ENCODE data around the gene CFAP299.

Gene CFAP299

GRCh38 chr4:80295336-80295735, 40.2 kb upstream of the CFAP299 start:
- H3K9ac ChIP-seq (ENCODE audit: low read length): no peak overlapping the region
- H3K9me3 ChIP-seq (replicated peaks; ENCODE audit: insufficient read depth, low read length): no peaks in the 10 kb centered on the region
- no peaks in the 10 kb centered on the region for H3K9me2 ChIP-seq (replicated peaks; ENCODE audit: insufficient read depth, low read length)
- no peak overlapping the region for H3K4me2 ChIP-seq (ENCODE audit: low read depth, low read length)
- no peaks in the 10 kb centered on the region for H3K36me3 ChIP-seq (replicated peaks; ENCODE audit: insufficient read depth, low read length)
- no peak for DNase-seq
- H2AFZ ChIP-seq (ENCODE audit: low read length): no peak overlapping the region
- no peak overlapping the region for H3K27ac ChIP-seq (ENCODE audit: low read length)
- H3K27me3 ChIP-seq (replicated peaks; ENCODE audit: insufficient read depth, low read length): no peaks in the 10 kb centered on the region
- H4K20me1 ChIP-seq (ENCODE audit: insufficient read depth, low read length): no peaks in the 10 kb centered on the region
- H3K4me1 ChIP-seq (ENCODE audit: low read length): no peaks in the 10 kb centered on the region
- H3K4me3 ChIP-seq (ENCODE audit: low read length): no peak overlapping the region
- no peaks in the 10 kb centered on the region for H3F3A ChIP-seq (ENCODE audit: insufficient read depth, low read length)
- no peak for TF ChIP-seq EZH2phosphoT487 (IDR thresholded peaks at IDR 0.05; ENCODE audit: low read length)
- TF ChIP-seq EZH2 (optimal IDR thresholded peaks at IDR 0.05; ENCODE audit: low read depth, low read length): no peak
- no peak for TF ChIP-seq CTCF (IDR thresholded peaks at IDR 0.05; ENCODE audit: low read length)
- H3K79me2 ChIP-seq (ENCODE audit: low read length): no peaks in the 10 kb centered on the region

- no peaks in the 10 kb centered on the region for H3K36me3 ChIP-seq (replicated peaks; ENCODE audit: insufficient read depth, low read length)
- H3K9me3 ChIP-seq (replicated peaks; ENCODE audit: insufficient read depth, low read length): no peaks in the 10 kb centered on the region
- no peak overlapping the region for H2AFZ ChIP-seq (ENCODE audit: low read length)
- no peaks in the 10 kb centered on the region for H3K79me2 ChIP-seq (ENCODE audit: low read length)
- H3K4me2 ChIP-seq (ENCODE audit: low read depth, low read length): no peak overlapping the region
- H3K9ac ChIP-seq (ENCODE audit: low read length): no peak overlapping the region
- H3K9me2 ChIP-seq (replicated peaks; ENCODE audit: insufficient read depth, low read length): no peaks in the 10 kb centered on the region
- H3K27me3 ChIP-seq (replicated peaks; ENCODE audit: insufficient read depth, low read length): no peaks in the 10 kb centered on the region
- TF ChIP-seq CTCF (IDR thresholded peaks at IDR 0.05; ENCODE audit: low read length): no peak
- no peak for DNase-seq
- no peaks in the 10 kb centered on the region for H3F3A ChIP-seq (ENCODE audit: insufficient read depth, low read length)
- no peaks in the 10 kb centered on the region for H3K4me1 ChIP-seq (ENCODE audit: low read length)
- no peak overlapping the region for H3K4me3 ChIP-seq (ENCODE audit: low read length)
- no peak overlapping the region for H3K27ac ChIP-seq (ENCODE audit: low read length)
- H4K20me1 ChIP-seq (ENCODE audit: insufficient read depth, low read length): no peaks in the 10 kb centered on the region
Observed at GRCh38 chr4:80295826-80296225, 39.7 kb upstream of the CFAP299 start.

GRCh38 chr4:80301884-80302283, 33.6 kb upstream of the CFAP299 start:
- TF ChIP-seq CTCF (IDR thresholded peaks at IDR 0.05; ENCODE audit: low read length) (no peak), EZH2phosphoT487 (IDR thresholded peaks at IDR 0.05; ENCODE audit: low read length) (no peak), EZH2 (optimal IDR thresholded peaks at IDR 0.05; ENCODE audit: low read depth, low read length) (no peak)
- H3K9me3 ChIP-seq (replicated peaks; ENCODE audit: insufficient read depth, low read length): no peaks in the 10 kb centered on the region

More at GRCh38 chr4:80301884-80302283, 33.6 kb upstream of the CFAP299 start:
- H3K4me3 ChIP-seq (ENCODE audit: low read length): no peak overlapping the region
- no peaks in the 10 kb centered on the region for H3K4me1 ChIP-seq (ENCODE audit: low read length)
- H3K27ac ChIP-seq (ENCODE audit: low read length): no peak overlapping the region
- no peaks in the 10 kb centered on the region for H3K9me2 ChIP-seq (replicated peaks; ENCODE audit: insufficient read depth, low read length)
- H3K79me2 ChIP-seq (ENCODE audit: low read length): no peaks in the 10 kb centered on the region
- no peak for DNase-seq
- no peaks in the 10 kb centered on the region for H3K36me3 ChIP-seq (replicated peaks; ENCODE audit: insufficient read depth, low read length)
- no peak overlapping the region for H2AFZ ChIP-seq (ENCODE audit: low read length)
- no peaks in the 10 kb centered on the region for H3F3A ChIP-seq (ENCODE audit: insufficient read depth, low read length)
- no peaks in the 10 kb centered on the region for H3K27me3 ChIP-seq (replicated peaks; ENCODE audit: insufficient read depth, low read length)
- H3K9ac ChIP-seq (ENCODE audit: low read length): no peak overlapping the region
- H4K20me1 ChIP-seq (ENCODE audit: insufficient read depth, low read length): no peaks in the 10 kb centered on the region
- no peak overlapping the region for H3K4me2 ChIP-seq (ENCODE audit: low read depth, low read length)

All from MM.1S (cell line).